ENCODE measurements around the gene ZBTB46. TPM values are rescaled to one million over a fixed set of nuclear protein-coding genes. Genes with fewer than 3 reads are reported as not detected.

Gene ZBTB46
- total RNA-seq, 1 donor from 2014 or later: 39.5 TPM

- Histone ChIP-seq H3K27me3 (no peaks in the 10 kb centered on the region), H3K9me3 (no peaks in the 10 kb centered on the region), H3K4me3 (no peak overlapping the region), H3K36me3 (peaks cover 7 to 20% of the 10 kb centered on the region in 2 donors), H3K27ac (no peak overlapping the region), H3K4me1 (no peaks in the 10 kb centered on the region)
- intact Hi-C loops (cut with DNase I): no loop called here
- no peak for TF ChIP-seq CTCF (IDR thresholded peaks at IDR 0.05)
- no peak for DNase-seq (ENCODE audit: low spot score in 2 of 2)
Measured at GRCh38 chr20:63767456-63767855, 63.6 kb downstream of the ZBTB46 start.

GRCh38 chr20:63766695-63767426 lies 64.2 kb downstream of the ZBTB46 start:
- Histone ChIP-seq H3K9me3 (no peaks in the 10 kb centered on the region), H3K4me1 (no peaks in the 10 kb centered on the region), H3K27me3 (no peaks in the 10 kb centered on the region), H3K36me3 (peaks cover 7 to 20% of the 10 kb centered on the region in 2 donors), H3K4me3 (no peak overlapping the region), H3K27ac (no peak overlapping the region)
- intact Hi-C loops (cut with DNase I): no loop called here
- no peak for TF ChIP-seq CTCF (IDR thresholded peaks at IDR 0.05)
- no peak for DNase-seq (ENCODE audit: low spot score in 2 of 2)

GRCh38 chr20:63765902-63766301 lies 65.2 kb downstream of the ZBTB46 start:
- TF ChIP-seq CTCF (IDR thresholded peaks at IDR 0.05): no peak
- Histone ChIP-seq H3K27me3 (no peaks in the 10 kb centered on the region), H3K4me3 (no peak overlapping the region), H3K4me1 (no peaks in the 10 kb centered on the region), H3K27ac (no peak overlapping the region), H3K36me3 (peaks cover 7 to 20% of the 10 kb centered on the region in 2 donors), H3K9me3 (no peaks in the 10 kb centered on the region)
- intact Hi-C loops (cut with DNase I): no loop called here
- DNase-seq (ENCODE audit: low spot score in 2 of 2): no peak

- Histone ChIP-seq H3K9me3 (no peaks in the 10 kb centered on the region), H3K4me1 (no peaks in the 10 kb centered on the region), H3K36me3 (peaks cover 7 to 20% of the 10 kb centered on the region in 2 donors), H3K4me3 (no peak overlapping the region), H3K27ac (no peak overlapping the region), H3K27me3 (no peaks in the 10 kb centered on the region)
- no peak for DNase-seq (ENCODE audit: low spot score in 2 of 2)
- no peak for TF ChIP-seq CTCF (IDR thresholded peaks at IDR 0.05)
- intact Hi-C loops (cut with DNase I): no loop called here
Measured at GRCh38 chr20:63765082-63765873, 65.8 kb downstream of the ZBTB46 start.

GRCh38 chr20:63759377-63759901 lies 71.6 kb downstream of the ZBTB46 start:
- no peak for DNase-seq (ENCODE audit: low spot score in 2 of 2)
- TF ChIP-seq CTCF (IDR thresholded peaks at IDR 0.05): no peak
- Histone ChIP-seq H3K36me3 (no peaks in the 10 kb centered on the region), H3K4me3 (no peak overlapping the region), H3K9me3 (no peaks in the 10 kb centered on the region), H3K27me3 (no peaks in the 10 kb centered on the region), H3K4me1 (no peaks in the 10 kb centered on the region), H3K27ac (no peak overlapping the region)
- intact Hi-C loops (cut with DNase I): no loop called here
